KBM-7 (cell line): Measurements from ENCODE around the gene TSR1.

Experiments used
- DNase-seq: peaks from one replicate; pipeline ENCODE4 v3.0.0-alpha.2; 2015
- in situ Hi-C: fragments of 300-500 bp; cut with MboI; formaldehyde crosslinking; loops from 2 replicates; pipeline ENCODE4 v1.14.3; 2020; ENCODE audit warnings: low sequenced_read_pairs, low pct_unique_long_range_greater_than_20kb, mixed read lengths

The TSR1 gene

DNA sequence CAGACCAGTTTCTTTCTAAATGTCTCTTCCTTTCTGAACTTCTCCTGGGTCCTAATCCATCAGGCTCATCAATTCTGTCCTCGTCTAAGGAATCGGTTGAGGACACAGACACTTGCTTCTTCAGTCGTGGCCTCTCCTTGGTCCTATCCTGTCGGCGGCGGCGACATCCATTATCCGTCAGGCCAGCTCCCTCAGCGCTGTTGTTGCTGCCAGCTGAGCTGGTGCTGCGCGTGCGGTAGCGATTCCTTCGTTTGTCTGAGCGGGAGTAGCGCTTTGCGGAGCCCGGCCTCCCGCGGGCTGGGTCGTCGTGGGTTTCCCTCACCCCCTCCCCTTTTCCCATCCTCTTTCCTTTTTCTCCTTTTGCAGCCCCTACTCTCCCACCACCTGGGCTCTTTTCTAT, 36.5 kb downstream of the TSR1 start:
- in situ Hi-C loops = no loop called here

DNA sequence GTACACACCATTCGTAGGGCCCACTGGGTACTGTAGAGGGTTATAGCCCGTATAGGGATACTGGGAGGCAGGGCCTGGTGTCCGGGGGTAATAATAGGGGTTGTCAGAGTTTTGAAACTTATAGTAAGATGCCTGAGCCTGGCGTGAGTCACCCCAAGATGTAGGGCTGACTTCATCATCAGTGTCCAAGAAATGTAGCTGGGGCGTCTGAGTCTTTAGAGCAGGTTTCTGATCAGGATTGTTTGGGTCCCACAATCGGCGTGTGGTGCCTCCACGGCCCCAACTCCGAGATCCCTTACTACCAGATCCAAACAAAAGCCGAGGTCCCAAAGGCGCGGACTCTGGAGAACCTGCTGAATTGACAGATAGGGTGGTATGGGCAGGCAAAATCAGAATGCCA, 37.1 kb downstream of the TSR1 start:
- DNase-seq = no peak
- in situ Hi-C loops = no loop called here

More for the DNA sequence above, 36.5 kb downstream of the TSR1 start:
- no peak for DNase-seq

DNA sequence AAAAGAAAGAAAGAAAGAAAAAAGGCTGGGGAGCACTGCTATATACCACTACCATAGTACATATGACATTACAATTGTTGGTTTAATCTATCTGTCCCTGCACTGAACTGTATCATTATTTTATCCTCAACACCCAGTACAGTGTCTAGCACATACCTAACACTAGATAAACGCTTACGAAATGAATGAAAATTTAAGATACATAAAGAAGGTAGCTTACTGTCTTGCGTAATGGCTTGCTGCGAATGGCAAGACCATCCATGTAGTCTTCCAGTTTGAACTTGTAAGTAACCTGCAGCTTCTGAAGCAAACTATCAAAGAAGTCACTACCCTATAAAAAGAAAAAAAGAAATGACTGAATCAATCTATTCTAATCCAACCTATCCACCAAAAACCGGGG, 39.2 kb downstream of the TSR1 start:
- no peak for DNase-seq
- in situ Hi-C loops = no loop called here

DNA sequence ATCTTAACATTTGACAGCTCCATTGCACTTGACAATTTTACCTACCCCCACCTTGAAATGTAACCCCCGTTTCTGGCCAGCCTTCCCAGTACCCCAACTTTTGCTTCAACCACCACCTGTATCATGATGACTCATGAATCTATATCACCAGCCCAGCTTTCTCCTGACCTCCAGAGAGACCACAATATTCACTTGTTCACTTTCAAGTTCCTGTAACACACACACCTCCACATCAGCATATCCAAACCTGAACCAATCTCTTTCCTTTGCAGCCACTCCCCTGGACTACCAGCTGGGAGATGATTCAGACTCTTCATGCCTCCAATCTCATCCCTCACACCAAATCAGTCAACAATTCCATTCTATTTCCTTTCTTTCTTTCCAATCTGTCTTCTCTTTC, 40.7 kb downstream of the TSR1 start:
- in situ Hi-C loops = no loop called here
- DNase-seq = no peak

DNA sequence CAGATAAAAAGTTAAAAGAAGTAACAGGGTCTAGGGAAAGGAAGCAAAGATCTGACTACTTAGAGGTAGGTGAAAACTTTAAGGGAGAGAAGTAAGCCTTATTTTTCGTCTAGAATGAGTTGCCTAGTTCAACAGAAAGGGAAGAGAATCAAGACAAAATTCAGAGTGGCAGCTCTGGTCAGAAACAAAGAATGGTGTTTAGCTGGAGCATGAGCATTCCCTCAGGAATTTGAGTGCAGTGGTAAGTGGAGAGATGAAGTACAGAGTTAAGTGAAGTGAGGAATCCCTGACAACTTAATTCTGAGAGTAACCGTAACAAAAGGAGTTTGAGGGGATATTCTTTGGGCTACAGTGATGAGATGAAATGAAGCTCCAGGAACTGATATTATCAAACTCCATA, 44.2 kb downstream of the TSR1 start:
- in situ Hi-C loops = no loop called here

DNA sequence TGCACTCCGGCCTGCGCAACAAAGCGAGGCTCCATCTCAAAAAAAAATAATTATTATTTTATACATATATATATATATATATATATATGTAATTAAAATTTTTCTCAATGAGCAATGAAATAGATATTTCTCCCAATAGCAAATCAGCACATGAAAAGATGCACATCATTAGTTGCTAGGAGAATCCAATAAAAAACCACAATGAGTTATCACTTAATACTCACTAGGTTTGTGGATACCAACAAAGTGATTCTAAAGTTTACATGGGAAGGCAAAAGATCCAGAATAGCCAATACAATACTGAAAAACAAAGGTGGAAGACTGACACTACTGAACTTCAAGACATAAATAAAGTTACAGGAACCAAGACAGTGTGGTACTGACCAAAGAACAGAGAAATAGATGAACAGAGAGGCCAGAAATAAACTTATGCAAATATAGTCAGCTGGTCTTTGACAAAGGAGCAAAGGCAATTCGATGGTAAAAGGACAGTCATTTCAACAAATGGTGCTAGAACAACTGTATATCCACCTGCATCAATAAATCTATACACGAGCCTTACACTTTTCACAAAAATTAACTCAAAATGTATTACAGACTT, 46.3 kb downstream of the TSR1 start:
- in situ Hi-C loops = no loop called here
- no peak for DNase-seq

More for the DNA sequence above, 44.2 kb downstream of the TSR1 start:
- DNase-seq = no peak

DNA sequence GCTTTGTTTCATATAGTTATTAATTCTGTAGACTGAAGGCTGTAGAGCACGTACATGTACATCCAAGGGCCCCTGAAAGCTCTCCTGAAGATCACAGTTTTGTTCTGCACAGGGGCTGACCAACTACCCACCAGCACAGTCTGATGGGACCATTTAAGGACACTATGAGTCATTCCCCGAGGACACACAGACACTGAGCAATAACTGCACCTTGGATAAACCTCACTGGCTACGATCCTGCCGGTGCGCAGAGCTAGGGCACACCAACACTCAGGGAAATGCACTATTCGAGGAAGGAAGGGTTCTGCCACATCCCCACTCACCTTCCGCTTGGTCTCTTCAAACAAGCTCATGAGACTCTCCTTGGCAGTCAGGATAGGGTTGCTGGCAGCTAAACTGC, 53.0 kb downstream of the TSR1 start:
- no peak for DNase-seq
- in situ Hi-C loops = no loop called here

DNA sequence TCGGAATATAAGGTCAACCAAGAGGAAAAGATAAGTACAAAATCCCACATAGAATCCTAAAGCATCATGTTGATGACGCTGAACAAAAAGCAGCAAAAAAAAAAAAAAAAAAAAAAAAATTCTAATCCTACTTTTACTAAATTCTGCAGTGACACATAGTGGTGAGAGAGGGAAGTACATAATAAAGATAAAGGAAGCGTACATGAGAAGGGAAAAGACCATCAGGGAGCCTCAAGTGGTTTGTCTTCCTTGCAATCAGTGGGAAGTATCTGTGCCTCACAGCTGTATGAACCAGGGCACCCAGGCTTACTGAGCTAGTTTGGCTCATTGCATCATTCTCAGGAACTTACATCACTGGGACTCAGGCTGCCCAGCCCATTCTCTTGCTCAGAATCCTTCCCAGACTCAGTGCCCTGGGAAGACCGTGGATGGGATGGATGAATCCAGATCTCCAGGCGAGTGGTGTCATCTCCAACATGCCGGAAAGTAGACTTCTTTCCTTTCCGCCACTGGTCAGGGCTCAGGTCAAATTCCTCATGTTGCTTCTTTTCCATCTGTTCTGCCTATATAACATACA, 53.9 kb downstream of the TSR1 start:
- peak; percentile 89 for DNase-seq
- in situ Hi-C loops = no loop called here

DNA sequence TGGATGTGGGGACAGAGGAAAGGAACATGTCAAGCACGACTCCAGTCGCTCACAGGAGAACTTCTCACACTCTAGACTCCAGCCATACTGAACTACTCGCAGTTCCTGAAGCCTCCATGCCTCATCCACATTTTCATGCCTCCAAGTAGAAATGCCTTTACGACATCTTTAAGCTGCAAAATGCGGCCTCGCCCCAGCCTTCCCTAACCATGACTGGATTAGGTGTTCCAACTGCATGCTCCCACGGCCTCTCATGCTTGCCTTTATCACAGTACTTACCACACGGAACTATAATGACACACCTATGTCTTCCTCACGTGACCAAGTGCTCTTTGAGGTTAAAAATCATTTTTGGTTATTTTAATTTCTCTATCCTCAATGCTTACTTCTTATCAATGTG, 56.5 kb downstream of the TSR1 start:
- DNase-seq = no peak
- in situ Hi-C loops = no loop called here

DNA sequence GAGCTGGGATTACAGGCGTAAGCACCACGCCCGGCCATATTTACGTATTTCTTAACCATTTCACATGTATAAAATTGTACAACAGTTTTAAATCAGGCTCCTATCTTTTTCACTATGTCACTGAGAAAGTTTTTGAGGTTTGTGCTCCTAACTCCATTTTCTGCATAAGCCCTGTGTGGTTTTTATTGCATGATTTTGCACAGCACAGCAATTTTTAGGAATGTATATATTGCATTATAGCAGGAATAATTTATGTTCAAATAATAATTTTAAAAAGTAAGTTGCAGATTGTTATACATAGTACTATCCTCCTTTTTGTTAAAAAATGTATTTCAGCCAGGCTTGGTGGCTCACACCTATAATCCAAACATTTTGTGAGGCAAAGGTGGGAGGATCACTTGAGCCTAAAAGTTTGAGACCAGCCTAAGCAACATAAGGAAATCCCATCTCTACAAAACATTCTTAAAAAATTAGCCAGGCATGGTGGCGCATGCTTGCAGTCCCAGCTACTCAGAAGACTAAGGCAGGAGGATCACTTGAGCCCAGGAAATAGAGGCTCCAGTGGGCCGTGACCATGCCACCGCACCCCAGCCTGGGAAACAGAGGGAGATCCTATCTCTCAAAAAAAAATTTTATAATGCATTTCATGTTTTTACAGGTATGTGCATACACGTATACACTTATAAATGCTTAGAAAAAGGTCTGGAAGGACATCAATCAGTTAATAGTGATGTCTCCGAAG, 58.7 kb downstream of the TSR1 start:
- in situ Hi-C loops = no loop called here
- DNase-seq = no peak

DNA sequence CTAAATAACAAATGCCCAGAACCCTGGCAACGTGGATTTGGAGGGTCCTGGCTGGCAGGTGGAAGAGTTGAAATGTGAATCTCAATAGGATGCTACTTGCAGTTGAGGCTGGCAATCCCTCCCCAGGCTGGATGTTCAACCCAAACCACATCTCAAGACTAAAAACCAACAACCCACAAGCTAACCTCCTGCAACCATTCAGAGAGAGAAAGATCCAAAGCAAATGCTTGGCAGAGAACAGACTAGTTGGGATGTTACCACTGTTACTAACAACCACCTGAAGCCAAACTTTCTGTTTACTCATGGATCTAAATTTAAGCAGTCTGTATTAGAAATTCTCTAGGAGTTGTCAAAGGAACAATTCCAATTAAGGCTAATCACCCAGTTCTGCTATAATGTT, 60.5 kb downstream of the TSR1 start:
- in situ Hi-C loops = no loop called here
- DNase-seq = no peak

DNA sequence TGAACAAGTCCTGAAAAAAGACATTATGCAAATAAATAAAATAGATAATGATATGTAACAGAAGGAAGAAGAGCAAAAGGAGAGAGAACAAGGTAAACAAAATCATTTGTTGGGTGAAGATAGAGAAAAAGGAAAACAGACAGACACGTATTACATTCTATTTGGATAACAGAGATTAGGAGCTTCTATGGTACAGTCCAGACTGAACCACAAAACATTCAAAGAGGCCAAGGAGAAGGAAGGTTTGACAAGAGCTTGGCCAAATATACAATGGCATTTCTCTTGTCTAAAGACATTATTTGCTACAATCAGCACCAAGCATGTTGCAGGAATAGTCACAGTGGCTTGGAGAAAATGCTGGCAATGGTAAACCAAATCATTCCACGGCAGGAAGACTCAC, 61.8 kb downstream of the TSR1 start:
- no peak for DNase-seq
- in situ Hi-C loops = no loop called here
